WTC11 (cell line): ENCODE data around the gene COL4A2.
"Not testable (repeated sequence)": the region's sequence is repeated elsewhere in the genome, so short reads cannot be mapped to it uniquely, and the experiment has no call there.

ENCODE experiments used
- ELF4 ChIP-seq: sonication (generic); formaldehyde crosslinking; IDR thresholded peaks from 2 replicates; pipeline ENCODE4 v1.8.1; 2022; ENCODE audit warnings: low read depth, mild to moderate bottlenecking, moderate library complexity, missing genetic modification reagents
- FOXJ3 ChIP-seq: sonication (generic); formaldehyde crosslinking; IDR thresholded peaks from 2 replicates; pipeline ENCODE4 v1.9.0; 2021; ENCODE audit warnings: missing genetic modification reagents, mild to moderate bottlenecking, borderline replicate concordance
- JUN ChIP-seq: sonication (generic); formaldehyde crosslinking; IDR thresholded peaks from 2 replicates; pipeline ENCODE4 v1.8.0; 2023; ENCODE audit warnings: mild to moderate bottlenecking, missing genetic modification reagents
- RELA ChIP-seq: sonication (generic); formaldehyde crosslinking; IDR thresholded peaks from 2 replicates; pipeline ENCODE4 v1.8.1; 2022; ENCODE audit warnings: missing genetic modification reagents, mild to moderate bottlenecking, borderline replicate concordance
- SP1 ChIP-seq: sonication (generic); formaldehyde crosslinking; conservative IDR thresholded peaks from 2 replicates; pipeline ENCODE4 v1.8.1; 2022; ENCODE audit warnings: missing genetic modification reagents
- TF ChIP-seq, protein P1 (sequence below): fragments of 200-600 bp; IDR thresholded peaks from 2 replicates; pipeline ENCODE4 v1.8.0; 2022; ENCODE audit warnings: antibody characterized with exemption
- TF ChIP-seq, protein P2 (sequence below): sonication (generic); formaldehyde crosslinking; IDR thresholded peaks from 2 replicates; pipeline ENCODE4 v1.8.0; 2023; ENCODE audit warnings: missing genetic modification reagents

DNA sequence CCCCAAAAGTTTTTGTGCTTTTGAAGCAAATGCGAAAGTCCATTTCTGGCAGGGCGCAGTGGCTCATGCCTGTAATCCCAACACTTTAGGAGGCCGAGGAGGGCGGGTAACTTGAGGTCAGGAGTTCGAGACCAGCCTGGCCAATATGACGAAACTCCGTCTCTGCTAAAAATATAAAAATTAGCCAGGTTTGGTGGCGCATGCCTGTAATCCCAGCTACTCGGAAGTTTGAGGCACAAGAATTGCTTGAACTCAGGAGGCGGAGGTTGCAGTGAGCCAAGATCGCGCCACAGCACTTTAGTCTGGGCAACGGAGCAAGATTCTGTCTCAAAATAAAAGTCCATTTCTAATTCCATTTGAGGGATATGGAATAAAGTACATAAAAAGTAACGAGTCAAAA is 88.5 kb downstream of the COL4A2 start:
- not testable (repeated sequence) for TF ChIP-seq SP1; JUN (CRISPR knock-in tag); RELA (CRISPR knock-in tag); FOXJ3 (CRISPR knock-in tag); ELF4 (CRISPR knock-in tag)
- TF ChIP-seq, protein P1, sequence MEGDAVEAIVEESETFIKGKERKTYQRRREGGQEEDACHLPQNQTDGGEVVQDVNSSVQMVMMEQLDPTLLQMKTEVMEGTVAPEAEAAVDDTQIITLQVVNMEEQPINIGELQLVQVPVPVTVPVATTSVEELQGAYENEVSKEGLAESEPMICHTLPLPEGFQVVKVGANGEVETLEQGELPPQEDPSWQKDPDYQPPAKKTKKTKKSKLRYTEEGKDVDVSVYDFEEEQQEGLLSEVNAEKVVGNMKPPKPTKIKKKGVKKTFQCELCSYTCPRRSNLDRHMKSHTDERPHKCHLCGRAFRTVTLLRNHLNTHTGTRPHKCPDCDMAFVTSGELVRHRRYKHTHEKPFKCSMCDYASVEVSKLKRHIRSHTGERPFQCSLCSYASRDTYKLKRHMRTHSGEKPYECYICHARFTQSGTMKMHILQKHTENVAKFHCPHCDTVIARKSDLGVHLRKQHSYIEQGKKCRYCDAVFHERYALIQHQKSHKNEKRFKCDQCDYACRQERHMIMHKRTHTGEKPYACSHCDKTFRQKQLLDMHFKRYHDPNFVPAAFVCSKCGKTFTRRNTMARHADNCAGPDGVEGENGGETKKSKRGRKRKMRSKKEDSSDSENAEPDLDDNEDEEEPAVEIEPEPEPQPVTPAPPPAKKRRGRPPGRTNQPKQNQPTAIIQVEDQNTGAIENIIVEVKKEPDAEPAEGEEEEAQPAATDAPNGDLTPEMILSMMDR: not testable (repeated sequence)
- TF ChIP-seq, protein P2, sequence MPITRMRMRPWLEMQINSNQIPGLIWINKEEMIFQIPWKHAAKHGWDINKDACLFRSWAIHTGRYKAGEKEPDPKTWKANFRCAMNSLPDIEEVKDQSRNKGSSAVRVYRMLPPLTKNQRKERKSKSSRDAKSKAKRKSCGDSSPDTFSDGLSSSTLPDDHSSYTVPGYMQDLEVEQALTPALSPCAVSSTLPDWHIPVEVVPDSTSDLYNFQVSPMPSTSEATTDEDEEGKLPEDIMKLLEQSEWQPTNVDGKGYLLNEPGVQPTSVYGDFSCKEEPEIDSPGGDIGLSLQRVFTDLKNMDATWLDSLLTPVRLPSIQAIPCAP (CRISPR knock-in tag): not testable (repeated sequence)
